SK-N-SH treated with all-trans-retinoic acid at 6 μM for 48 hours (cell line): ENCODE results near the gene SCUBE2.

ENCODE experiments used
- ATAC-seq: fragments of 200-7000 bp; cut with Tn5 transposase; 3 replicates; pipeline ENCODE4 v1.9.1; 2020; ENCODE audit warnings: mild to moderate bottlenecking, moderate library complexity
- BACH2 ChIP-seq: fragments of 250-450 bp; sonication (Bioruptor Pico); IDR thresholded peaks from 2 replicates; pipeline ENCODE4 v1.9.0; 2021; ENCODE audit warnings: mild to moderate bottlenecking, borderline replicate concordance
- CSDC2 ChIP-seq: fragments of 250-450 bp; sonication (Bioruptor Pico); IDR thresholded peaks from 2 replicates; pipeline ENCODE4 v1.5.0; 2020; ENCODE audit warnings: mild to moderate bottlenecking, moderate library complexity
- CSRNP3 ChIP-seq: fragments of 250-450 bp; sonication (Bioruptor Pico); IDR thresholded peaks from 2 replicates; pipeline ENCODE4 v1.5.1; 2021; ENCODE audit warnings: mild to moderate bottlenecking, moderate library complexity
- ESRRG ChIP-seq: fragments of 250-450 bp; sonication (Bioruptor Pico); IDR thresholded peaks from 2 replicates; pipeline ENCODE4 v1.6.1; 2021; ENCODE audit warnings: mild to moderate bottlenecking
- GLIS3 ChIP-seq: fragments of 250-450 bp; sonication (Bioruptor Pico); IDR thresholded peaks from 2 replicates; pipeline ENCODE4 v1.5.0; 2020; ENCODE audit warnings: mild to moderate bottlenecking, moderate library complexity
- ISL1 ChIP-seq: fragments of 250-450 bp; sonication (Bioruptor Pico); IDR thresholded peaks from 2 replicates; pipeline ENCODE4 v2.1.2; 2022; ENCODE audit warnings: mild to moderate bottlenecking, moderate library complexity
- OSR1 ChIP-seq: fragments of 250-450 bp; sonication (Bioruptor Pico); IDR thresholded peaks from 2 replicates; pipeline ENCODE4 v1.8.0; 2022; ENCODE audit warnings: moderate library complexity, mild to moderate bottlenecking, inconsistent platforms
- PATZ1 ChIP-seq: fragments of 250-450 bp; sonication (Bioruptor Pico); IDR thresholded peaks from 2 replicates; pipeline ENCODE4 v1.8.0; 2020; ENCODE audit warnings: mild to moderate bottlenecking, moderate library complexity, borderline replicate concordance
- POU6F1 ChIP-seq: fragments of 250-450 bp; sonication (Bioruptor Pico); IDR thresholded peaks from 2 replicates; pipeline ENCODE4 v1.8.0; 2021; ENCODE audit warnings: low read depth, mild to moderate bottlenecking, moderate library complexity, borderline replicate concordance
- PPARA ChIP-seq: fragments of 250-450 bp; sonication (Bioruptor Pico); IDR thresholded peaks from 2 replicates; pipeline ENCODE4 v1.5.0; 2020; ENCODE audit warnings: mild to moderate bottlenecking, borderline replicate concordance
- RARB ChIP-seq: fragments of 250-450 bp; sonication (Bioruptor Pico); IDR thresholded peaks from 2 replicates; pipeline ENCODE4 v1.8.0; 2021; ENCODE audit warnings: mild to moderate bottlenecking, moderate library complexity
- SNAI2 ChIP-seq: fragments of 250-450 bp; sonication (Bioruptor Pico); IDR thresholded peaks from 2 replicates; pipeline ENCODE4 v1.5.0; 2020; ENCODE audit warnings: mild to moderate bottlenecking, moderate library complexity
- TCF4 ChIP-seq: fragments of 250-450 bp; sonication (Bioruptor Pico); IDR thresholded peaks from 2 replicates; pipeline ENCODE4 v1.8.0; 2021; ENCODE audit warnings: mild to moderate bottlenecking, moderate library complexity, borderline replicate concordance
- TOX ChIP-seq: fragments of 250-450 bp; sonication (Bioruptor Pico); IDR thresholded peaks from 2 replicates; pipeline ENCODE4 v1.8.0; 2021; ENCODE audit warnings: mild to moderate bottlenecking, moderate library complexity, borderline replicate concordance
- TSHZ2 ChIP-seq: fragments of 250-450 bp; sonication (Bioruptor Pico); IDR thresholded peaks from 2 replicates; pipeline ENCODE4 v1.5.0; 2020; ENCODE audit warnings: mild to moderate bottlenecking, moderate library complexity
- ZC3H10 ChIP-seq: fragments of 250-450 bp; sonication (Bioruptor Pico); IDR thresholded peaks from 2 replicates; pipeline ENCODE4 v1.5.1; 2021; ENCODE audit warnings: mild to moderate bottlenecking, moderate library complexity
- ZFP3 ChIP-seq: fragments of 250-450 bp; sonication (Bioruptor Pico); IDR thresholded peaks from 2 replicates; pipeline ENCODE4 v1.5.0; 2020; ENCODE audit warnings: mild to moderate bottlenecking, moderate library complexity
- ZFP30 ChIP-seq: fragments of 450-650 bp; formaldehyde crosslinking; IDR thresholded peaks from 2 replicates; pipeline ENCODE4 v1.5.0; 2022; ENCODE audit warnings: mild to moderate bottlenecking, moderate library complexity
- ZNF565 ChIP-seq: fragments of 450-650 bp; formaldehyde crosslinking; conservative IDR thresholded peaks from 2 replicates; pipeline ENCODE4 v1.5.0; 2020; ENCODE audit warnings: low read depth, mild to moderate bottlenecking, moderate library complexity
- ZNF70 ChIP-seq: fragments of 450-650 bp; formaldehyde crosslinking; IDR thresholded peaks from 2 replicates; pipeline ENCODE4 v1.5.0; 2020; ENCODE audit warnings: mild to moderate bottlenecking, moderate library complexity
- ZNF8 ChIP-seq: fragments of 450-650 bp; formaldehyde crosslinking; IDR thresholded peaks from 2 replicates; pipeline ENCODE4 v1.5.0; 2020; ENCODE audit warnings: mild to moderate bottlenecking, moderate library complexity

SCUBE2 gene

GRCh38 chr11:9130297-9130696 is 38.9 kb upstream of the SCUBE2 start:
- ATAC-seq, result no peak
- TF ChIP-seq OSR1 (no peak), ZNF70 (CRISPR knock-in tag) (no peak), TCF4 (no peak), ZFP3 (CRISPR knock-in tag) (no peak), ZC3H10 (CRISPR knock-in tag) (no peak), RARB (CRISPR knock-in tag) (no peak)
- TF ChIP-seq, all 23 proteins: peak for 0

GRCh38 chr11:9126636-9127035 is 35.2 kb upstream of the SCUBE2 start:
- ATAC-seq, result no peak
- TF ChIP-seq ZNF565, result no peak

- ATAC-seq, result no peak
- TF ChIP-seq ZNF565 (no peak), ISL1 (CRISPR knock-in tag) (no peak)
These were observed 33.9 kb upstream of the SCUBE2 start for GRCh38 chr11:9125185-9125886.

GRCh38 chr11:9123595-9124304 is 32.4 kb upstream of the SCUBE2 start:
- no peak for TF ChIP-seq ZNF8
- TF ChIP-seq ESRRG (CRISPR knock-in tag), result no peak
- no peak for TF ChIP-seq SNAI2 (CRISPR knock-in tag)
- no peak for TF ChIP-seq ISL1 (CRISPR knock-in tag)
- TF ChIP-seq TOX (CRISPR knock-in tag), result no peak
- TF ChIP-seq ZNF565, result no peak
- TF ChIP-seq BACH2, result no peak
- TF ChIP-seq PPARA, result no peak
- no peak for TF ChIP-seq CSDC2 (CRISPR knock-in tag)
- no peak for TF ChIP-seq RARB (CRISPR knock-in tag)
- no peak for TF ChIP-seq ZC3H10 (CRISPR knock-in tag)
- no peak for TF ChIP-seq TSHZ2 (CRISPR knock-in tag)
- no peak for TF ChIP-seq GLIS3 (CRISPR knock-in tag)
- TF ChIP-seq ZFP3 (CRISPR knock-in tag), result no peak
- TF ChIP-seq CSRNP3 (CRISPR knock-in tag), result no peak
- no peak for TF ChIP-seq ZFP30 (CRISPR knock-in tag)
- TF ChIP-seq OSR1, result no peak
- ATAC-seq, result no peak

- ATAC-seq, result no peak
- no peak for TF ChIP-seq ESRRG (CRISPR knock-in tag)
- TF ChIP-seq TSHZ2 (CRISPR knock-in tag), result no peak
- TF ChIP-seq ZNF565, result no peak
- no peak for TF ChIP-seq PATZ1
- TF ChIP-seq CSRNP3 (CRISPR knock-in tag), result no peak
- no peak for TF ChIP-seq SNAI2 (CRISPR knock-in tag)
- no peak for TF ChIP-seq POU6F1 (CRISPR knock-in tag)
- TF ChIP-seq OSR1, result no peak
- TF ChIP-seq TCF4, result no peak
- TF ChIP-seq ZFP30 (CRISPR knock-in tag), result no peak
- TF ChIP-seq CSDC2 (CRISPR knock-in tag), result no peak
These were observed 30.0 kb upstream of the SCUBE2 start for GRCh38 chr11:9121469-9121796.
